Pancreas (tissue), 10 donors: ENCODE data around the gene XPO4. TPM values are rescaled to one million over a fixed set of nuclear protein-coding genes. Genes with fewer than 3 reads are reported as not detected.

ENCODE experiments used
- ATAC-seq, 4 donors: fragments of 200-7000 bp; cut with Tn5 transposase; one replicate each; pipeline versions ENCODE4 v1.8.0 to v1.9.1; 2020; ENCODE audit warnings: mild to moderate bottlenecking in 4 of 4, moderate library complexity in 4 of 4
- DNase-seq, 6 donors: peaks; one replicate each; pipeline ENCODE4 v3.0.0-alpha.2; 2020
- FAIRE-seq: peaks from 2 replicates; lab custom pipeline; 2012; peaks lifted over from hg19 to GRCh38; lab: Jason Lieb, UNC
- H3K27ac ChIP-seq, 4 donors: fragments of 200-600 bp; sonication (generic); 1 replicate in 3 of 4; 2 replicates in 1 of 4; pipeline versions ENCODE4 v1.5.0 to v1.8.0; 2020
- H3K27me3 ChIP-seq, 4 donors: fragments of 200-600 bp; one replicate each; pipeline ENCODE4 v1.8.0; 2021
- H3K36me3 ChIP-seq, 3 donors: fragments of 200-600 bp; sonication (generic) in 1 of 3; one replicate each; pipeline versions ENCODE4 v1.5.0 to v1.8.0; 2020 to 2021
- H3K4me1 ChIP-seq, 3 donors: fragments of 200-600 bp; one replicate each; pipeline ENCODE4 v1.8.0; 2021
- H3K4me3 ChIP-seq, 4 donors: fragments of 200-600 bp; sonication (generic) in 2 of 4; one replicate each; pipeline versions ENCODE4 v1.5.0 to v1.8.0; 2020 to 2021
- H3K9me3 ChIP-seq, 4 donors: fragments of 200-600 bp; one replicate each; pipeline ENCODE4 v1.8.0; 2021
- WGBS, 2 donors: extraction: QIAGEN DNeasy Blood & Tissue Kit; methylation state at CpG; one replicate each; pipeline ENCODE4 v1.1.7; 2013; 5-methylcytosine and 5-hydroxymethylcytosine counted together
- intact Hi-C, 3 donors: fragments of 100-400 bp; cut with DNase I; formaldehyde crosslinking; loops; one replicate each; pipeline versions ENCODE4 v1.11.1 to v1.14.2; 2022
- polyA plus RNA-seq, 2 donors: library from polyadenylated mRNA; stranded (reverse); fragments of 200-250 nt; gene quantifications; one replicate each; pipeline ENCODE4 v1.2.3, GENCODE V29; 2013
- total RNA-seq, 6 donors: library from RNA; stranded (reverse); fragmentation: NEBNext Ultra II Directional in 4 of 6; extraction: Animal tissue kit (Norgen Biotek cat#: 25700) in 4 of 6; gene quantifications; one replicate each; pipeline versions ENCODE4 v1.2.1 to v1.2.4, GENCODE V29; 2021 to 2023
- TF ChIP-seq, protein P1 (sequence below), 4 donors: fragments of 200-600 bp; sonication (generic) in 3 of 4; IDR thresholded peaks; one replicate each; pipeline versions ENCODE4 v1.5.0 to v1.8.0; 2021; ENCODE audit warnings: antibody characterized with exemption in 4 of 4
- donor health status: healthy with polysubstance abuse.
- donor health status: DM: no; HTN: no; CAD: no; lungs with moderate emphysema.
- donor health status: DM: no; HTN: no; CAD: no.
- donor health status: control.
- donor health status: control.
- donor health status: Bipolar disorder and iron deficiency.
- donor health status: DM: yes; HTN: yes; CAD: no.
- donor health status: DM: no; HTN: no; CAD: no.
- donor health status: DM: no; HTN: no; CAD: no.
- donor health status: DM: yes; HTN: yes; CAD: no.

The XPO4 gene
- total and polyA plus RNA-seq, 8 donors = 2.4 to 9.0 (median 5.3) TPM

GRCh38 chr13:20803180-20803965, 99.2 kb downstream of the XPO4 start:
- Histone ChIP-seq H3K27me3 (no peaks in the 10 kb centered on the region), H3K4me1 (no peaks in the 10 kb centered on the region), H3K27ac (no peak overlapping the region), H3K4me3 (no peak overlapping the region), H3K36me3 (peaks cover 0 to 16% (median 3%) of the 10 kb centered on the region in 3 donors), H3K9me3 (no peaks in the 10 kb centered on the region)
- TF ChIP-seq, protein P1, sequence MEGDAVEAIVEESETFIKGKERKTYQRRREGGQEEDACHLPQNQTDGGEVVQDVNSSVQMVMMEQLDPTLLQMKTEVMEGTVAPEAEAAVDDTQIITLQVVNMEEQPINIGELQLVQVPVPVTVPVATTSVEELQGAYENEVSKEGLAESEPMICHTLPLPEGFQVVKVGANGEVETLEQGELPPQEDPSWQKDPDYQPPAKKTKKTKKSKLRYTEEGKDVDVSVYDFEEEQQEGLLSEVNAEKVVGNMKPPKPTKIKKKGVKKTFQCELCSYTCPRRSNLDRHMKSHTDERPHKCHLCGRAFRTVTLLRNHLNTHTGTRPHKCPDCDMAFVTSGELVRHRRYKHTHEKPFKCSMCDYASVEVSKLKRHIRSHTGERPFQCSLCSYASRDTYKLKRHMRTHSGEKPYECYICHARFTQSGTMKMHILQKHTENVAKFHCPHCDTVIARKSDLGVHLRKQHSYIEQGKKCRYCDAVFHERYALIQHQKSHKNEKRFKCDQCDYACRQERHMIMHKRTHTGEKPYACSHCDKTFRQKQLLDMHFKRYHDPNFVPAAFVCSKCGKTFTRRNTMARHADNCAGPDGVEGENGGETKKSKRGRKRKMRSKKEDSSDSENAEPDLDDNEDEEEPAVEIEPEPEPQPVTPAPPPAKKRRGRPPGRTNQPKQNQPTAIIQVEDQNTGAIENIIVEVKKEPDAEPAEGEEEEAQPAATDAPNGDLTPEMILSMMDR (IDR thresholded peaks at IDR 0.05) = no peak
- intact Hi-C loops = no loop called here
- no peak for DNase-seq
- FAIRE-seq = no peak
- no peak for ATAC-seq
- 93 to 97% methylated on average over 3 of the region's 3 CpGs for WGBS, 2 donors

DNA sequence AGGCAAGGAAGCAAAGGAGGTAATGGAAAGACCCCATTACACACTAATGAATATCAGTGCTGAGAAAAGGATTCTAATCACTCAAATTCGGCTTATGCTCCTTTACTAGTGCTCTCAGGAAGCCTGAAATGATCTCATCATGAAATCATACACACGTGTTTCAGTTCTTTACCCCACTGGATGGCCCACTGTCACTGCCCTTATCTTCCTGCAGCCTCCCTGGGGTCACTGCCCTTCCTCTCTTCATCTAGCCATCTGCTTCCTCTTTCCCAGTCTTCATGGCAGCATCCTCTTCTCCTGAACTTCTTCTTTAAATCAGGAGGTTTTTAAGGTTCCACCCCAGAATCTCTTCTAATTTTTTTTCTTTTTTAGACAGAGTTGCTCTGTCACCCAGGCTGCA, 100.8 kb downstream of the XPO4 start:
- H3K27ac ChIP-seq = no peak overlapping the region
- DNase-seq (no peak), FAIRE-seq (no peak), ATAC-seq (no peak)
- intact Hi-C loops = no loop called here
- TF ChIP-seq, protein P1 (IDR thresholded peaks at IDR 0.05) = no peak
- WGBS, 2 donors = 48 to 53% methylated on average over 2 of the region's 2 CpGs
- no peaks in the 10 kb centered on the region for H3K4me1 ChIP-seq
- H3K36me3 ChIP-seq = peaks cover 0 to 10% (median 4%) of the 10 kb centered on the region in 3 donors
- H3K9me3 ChIP-seq = no peaks in the 10 kb centered on the region
- no peak overlapping the region for H3K4me3 ChIP-seq
- H3K27me3 ChIP-seq = no peaks in the 10 kb centered on the region

- Histone ChIP-seq H3K27me3 (no peaks in the 10 kb centered on the region), H3K27ac (no peak overlapping the region), H3K9me3 (no peaks in the 10 kb centered on the region), H3K4me3 (no peak overlapping the region), H3K4me1 (no peaks in the 10 kb centered on the region), H3K36me3 (peaks cover 0 to 16% (median 4%) of the 10 kb centered on the region in 3 donors)
- no peak for FAIRE-seq
- TF ChIP-seq, protein P1 (IDR thresholded peaks at IDR 0.05) = no peak
- WGBS, 2 donors = 70 to 72% methylated on average over 6 of the region's 6 CpGs
- no peak for ATAC-seq
- DNase-seq = no peak
- intact Hi-C loops = no loop called here
Observed at GRCh38 chr13:20799726-20800416, 102.7 kb downstream of the XPO4 start.

- TF ChIP-seq, protein P1 (IDR thresholded peaks at IDR 0.05) = no peak
- H3K9me3 ChIP-seq = no peaks in the 10 kb centered on the region
- no peaks in the 10 kb centered on the region for H3K4me1 ChIP-seq
- H3K27me3 ChIP-seq = no peaks in the 10 kb centered on the region
- DNase-seq = no peak
- no peak overlapping the region for H3K4me3 ChIP-seq
- H3K36me3 ChIP-seq = peaks cover 0 to 16% (median 4%) of the 10 kb centered on the region in 3 donors
- WGBS, 2 donors = 90 to 95% methylated on average over 4 of the region's 4 CpGs
- no peak for FAIRE-seq
- no peak for ATAC-seq
- intact Hi-C loops = no loop called here
- H3K27ac ChIP-seq = no peak overlapping the region
Observed at GRCh38 chr13:20798027-20798426, 104.5 kb downstream of the XPO4 start.
